Measurements from ENCODE around the gene BZW1. TPM values are rescaled to one million over a fixed set of nuclear protein-coding genes. Genes with fewer than 3 reads are reported as not detected.
"Not testable (repeated sequence)": the region's sequence is repeated elsewhere in the genome, so short reads cannot be mapped to it uniquely, and the experiment has no call there.

Gene BZW1
- total RNA-seq, 1 donor, result 590 TPM

- Histone ChIP-seq H3K27ac (ENCODE audit: low read depth, low read length) (peak overlapping the region; percentile 91), H3K36me3 (ENCODE audit: insufficient read depth, low read length) (peaks cover 40% of the 10 kb centered on the region)
These were observed 662 bp downstream of the BZW1 start for GRCh38 chr2:200812122-200813022.

GRCh38 chr2:200814276-200814815, 2.6 kb downstream of the BZW1 start:
- no peak overlapping the region for H2AFZ ChIP-seq (ENCODE audit: low read length)
- H3K36me3 ChIP-seq (ENCODE audit: insufficient read depth, low read length), result peaks cover 60% of the 10 kb centered on the region
- H3K9me3 ChIP-seq (ENCODE audit: low read depth, low read length), result no peaks in the 10 kb centered on the region
- H3K79me2 ChIP-seq (ENCODE audit: insufficient read depth, low read length), result peaks cover 67% of the 10 kb centered on the region
- peaks cover 40% of the 10 kb centered on the region for H3K4me1 ChIP-seq (ENCODE audit: insufficient read depth, low read length)
- H3K4me2 ChIP-seq (ENCODE audit: insufficient read depth, low read length), result peak overlapping the region; percentile 99
- no peak for DNase-seq (ENCODE audit: insufficient read length, low spot score, missing footprints)
- H4K20me1 ChIP-seq (ENCODE audit: insufficient read depth, low read length), result peaks cover 37% of the 10 kb centered on the region
- no peaks in the 10 kb centered on the region for H3K27me3 ChIP-seq (ENCODE audit: insufficient read depth, low read length)
- H3K4me3 ChIP-seq (ENCODE audit: insufficient read depth, low read length), result peak overlapping the region; percentile 79
- no peak for TF ChIP-seq CTCF (IDR thresholded peaks at IDR 0.05; ENCODE audit: extremely low read depth, low read depth, low read length)
- peak overlapping the region; percentile 9 for H3K27ac ChIP-seq (ENCODE audit: low read depth, low read length)

More at GRCh38 chr2:200812122-200813022, 662 bp downstream of the BZW1 start:
- H3K79me2 ChIP-seq (ENCODE audit: insufficient read depth, low read length), result peaks cover 57% of the 10 kb centered on the region
- DNase-seq (ENCODE audit: insufficient read length, low spot score, missing footprints), result peak; percentile 87
- H3K4me2 ChIP-seq (ENCODE audit: insufficient read depth, low read length), result peak overlapping the region; percentile 99
- H3K27me3 ChIP-seq (ENCODE audit: insufficient read depth, low read length), result no peaks in the 10 kb centered on the region
- H3K4me3 ChIP-seq (ENCODE audit: insufficient read depth, low read length), result peak overlapping the region; percentile 79
- TF ChIP-seq CTCF (IDR thresholded peaks at IDR 0.05; ENCODE audit: extremely low read depth, low read depth, low read length), result peak; percentile 47
- H2AFZ ChIP-seq (ENCODE audit: low read length), result no peak overlapping the region
- peaks cover 44% of the 10 kb centered on the region for H3K4me1 ChIP-seq (ENCODE audit: insufficient read depth, low read length)
- peaks cover 37% of the 10 kb centered on the region for H4K20me1 ChIP-seq (ENCODE audit: insufficient read depth, low read length)
- H3K9me3 ChIP-seq (ENCODE audit: low read depth, low read length), result no peaks in the 10 kb centered on the region

GRCh38 chr2:200814917-200815316, 3.2 kb downstream of the BZW1 start:
- Histone ChIP-seq H4K20me1 (ENCODE audit: insufficient read depth, low read length) (peaks cover 37% of the 10 kb centered on the region), H3K9me3 (ENCODE audit: low read depth, low read length) (no peaks in the 10 kb centered on the region), H3K27ac (ENCODE audit: low read depth, low read length) (peak overlapping the region; percentile 9), H3K4me1 (ENCODE audit: insufficient read depth, low read length) (peaks cover 34% of the 10 kb centered on the region), H3K4me3 (ENCODE audit: insufficient read depth, low read length) (no peak overlapping the region), H3K36me3 (ENCODE audit: insufficient read depth, low read length) (peaks cover 66% of the 10 kb centered on the region), H3K27me3 (ENCODE audit: insufficient read depth, low read length) (no peaks in the 10 kb centered on the region), H3K4me2 (ENCODE audit: insufficient read depth, low read length) (no peak overlapping the region), H3K79me2 (ENCODE audit: insufficient read depth, low read length) (peaks cover 67% of the 10 kb centered on the region), H2AFZ (ENCODE audit: low read length) (no peak overlapping the region)
- no peak for DNase-seq (ENCODE audit: insufficient read length, low spot score, missing footprints)
- TF ChIP-seq CTCF (IDR thresholded peaks at IDR 0.05; ENCODE audit: extremely low read depth, low read depth, low read length), result no peak

- Histone ChIP-seq H3K79me2 (ENCODE audit: insufficient read depth, low read length) (peaks cover 50% of the 10 kb centered on the region), H3K36me3 (ENCODE audit: insufficient read depth, low read length) (peaks cover 83% of the 10 kb centered on the region), H3K4me1 (ENCODE audit: insufficient read depth, low read length) (peaks cover 12% of the 10 kb centered on the region), H4K20me1 (ENCODE audit: insufficient read depth, low read length) (peaks cover 32% of the 10 kb centered on the region)
- not testable (repeated sequence) for H3K9me3 ChIP-seq (ENCODE audit: low read depth, low read length); H3K27me3 ChIP-seq (ENCODE audit: insufficient read depth, low read length); H3K4me2 ChIP-seq (ENCODE audit: insufficient read depth, low read length); H3K27ac ChIP-seq (ENCODE audit: low read depth, low read length); DNase-seq (ENCODE audit: insufficient read length, low spot score, missing footprints); H3K4me3 ChIP-seq (ENCODE audit: insufficient read depth, low read length); H2AFZ ChIP-seq (ENCODE audit: low read length)
These were observed 7.0 kb downstream of the BZW1 start for GRCh38 chr2:200818732-200819131.

Measured in osteoblast (primary cell).